ENCODE measurements around the gene THAP11. TPM values are rescaled to one million over a fixed set of nuclear protein-coding genes. Genes with fewer than 3 reads are reported as not detected.

THAP11 gene
- total and polyA plus RNA-seq, 2 experiments from 2014 or later = 37.3 to 115 TPM

DNA sequence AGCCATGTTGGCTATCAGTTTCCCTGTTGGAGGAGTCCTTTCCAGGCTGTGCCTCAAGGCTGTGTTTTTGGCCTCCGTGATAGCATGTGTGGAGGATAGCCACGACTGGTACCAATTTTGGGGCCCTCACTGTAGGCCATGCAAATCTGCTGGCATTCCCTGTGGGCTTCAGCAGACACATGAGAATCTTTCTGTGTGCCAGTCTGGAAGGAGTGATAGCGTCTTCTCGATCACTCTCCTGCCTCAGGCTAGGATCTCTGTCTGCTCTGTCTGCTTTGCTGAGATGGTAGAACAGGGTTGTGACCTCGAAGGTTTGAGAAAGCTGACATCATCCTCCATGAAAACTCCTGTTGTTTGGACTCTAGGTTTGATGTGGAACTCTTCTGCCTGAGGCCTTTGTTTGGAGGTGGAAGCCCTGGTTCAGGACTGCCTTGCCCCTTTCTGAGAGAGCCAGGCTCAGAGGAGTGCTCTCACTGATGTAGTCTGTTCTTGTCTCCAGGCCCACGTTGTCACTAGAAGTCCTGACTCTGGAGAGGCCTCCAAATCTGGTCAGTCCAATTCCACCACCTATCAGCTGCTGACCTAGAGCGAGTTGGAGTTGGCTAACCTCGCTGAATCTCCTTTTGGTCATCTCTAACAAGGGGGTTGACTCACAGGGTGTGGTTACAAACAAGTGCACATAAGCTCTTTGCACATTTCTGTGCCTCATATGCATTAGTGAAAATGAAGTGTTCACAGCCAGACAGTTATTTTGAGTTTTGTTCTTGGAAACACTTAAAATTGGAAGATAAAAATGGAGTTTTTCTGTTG lies 18.7 kb downstream of the THAP11 start (continued):
- no peak for TF ChIP-seq POLR2AphosphoS5 (IDR thresholded peaks at IDR 0.05; ENCODE audit: low read depth)
- TF ChIP-seq, protein P1, sequence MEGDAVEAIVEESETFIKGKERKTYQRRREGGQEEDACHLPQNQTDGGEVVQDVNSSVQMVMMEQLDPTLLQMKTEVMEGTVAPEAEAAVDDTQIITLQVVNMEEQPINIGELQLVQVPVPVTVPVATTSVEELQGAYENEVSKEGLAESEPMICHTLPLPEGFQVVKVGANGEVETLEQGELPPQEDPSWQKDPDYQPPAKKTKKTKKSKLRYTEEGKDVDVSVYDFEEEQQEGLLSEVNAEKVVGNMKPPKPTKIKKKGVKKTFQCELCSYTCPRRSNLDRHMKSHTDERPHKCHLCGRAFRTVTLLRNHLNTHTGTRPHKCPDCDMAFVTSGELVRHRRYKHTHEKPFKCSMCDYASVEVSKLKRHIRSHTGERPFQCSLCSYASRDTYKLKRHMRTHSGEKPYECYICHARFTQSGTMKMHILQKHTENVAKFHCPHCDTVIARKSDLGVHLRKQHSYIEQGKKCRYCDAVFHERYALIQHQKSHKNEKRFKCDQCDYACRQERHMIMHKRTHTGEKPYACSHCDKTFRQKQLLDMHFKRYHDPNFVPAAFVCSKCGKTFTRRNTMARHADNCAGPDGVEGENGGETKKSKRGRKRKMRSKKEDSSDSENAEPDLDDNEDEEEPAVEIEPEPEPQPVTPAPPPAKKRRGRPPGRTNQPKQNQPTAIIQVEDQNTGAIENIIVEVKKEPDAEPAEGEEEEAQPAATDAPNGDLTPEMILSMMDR (conservative IDR thresholded peaks at IDR 0.05; ENCODE audit: low read depth in 2 of 2) = no peak

DNA sequence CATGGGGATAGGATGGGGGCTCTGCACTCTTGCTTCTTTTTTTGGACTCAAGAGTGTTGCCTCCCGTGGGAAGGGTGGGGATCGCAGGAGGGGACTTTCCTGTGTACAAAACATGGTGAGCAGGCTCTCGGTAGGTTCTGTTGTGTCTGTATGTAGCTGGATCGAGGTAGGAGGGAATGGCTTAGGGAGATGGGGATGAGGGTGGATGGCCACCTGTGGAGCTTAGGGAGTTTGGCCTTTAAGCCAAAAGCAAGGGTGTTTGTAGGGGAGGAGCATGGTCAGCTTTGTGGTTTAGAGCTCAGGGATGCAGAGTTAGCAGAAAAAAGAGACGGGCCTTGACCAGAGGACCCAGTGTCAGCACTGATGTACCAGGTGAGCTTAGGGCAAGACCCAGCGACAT lies 19.8 kb downstream of the THAP11 start:
- Histone ChIP-seq H3K79me2 (replicated peaks; ENCODE audit: insufficient read depth) (peaks cover 86% of the 10 kb centered on the region), H3K9me2 (ENCODE audit: insufficient read depth) (no peaks in the 10 kb centered on the region), H3K4me1 (ENCODE audit: insufficient read depth) (peaks cover 12% of the 10 kb centered on the region), H3K4me2 (no peak overlapping the region), H3K36me3 (ENCODE audit: insufficient read depth) (peaks cover 18% of the 10 kb centered on the region), H4K20me1 (replicated peaks; ENCODE audit: insufficient read depth) (peaks cover 53% of the 10 kb centered on the region), H3K4me3 (no peak overlapping the region), H3K27me3 (ENCODE audit: insufficient read depth) (no peaks in the 10 kb centered on the region), H2AFZ (no peak overlapping the region), H3K27ac (ENCODE audit: low read depth) (no peak overlapping the region), H3F3A (replicated peaks; ENCODE audit: low read depth) (peaks cover 5% of the 10 kb centered on the region; the same call in 1 of the 2 replicates)
- no peak for ATAC-seq
- no peaks in the 10 kb centered on the region for H3K9me3 Mint-ChIP-seq
- peaks cover 52% of the 10 kb centered on the region for H3K36me3 Mint-ChIP-seq (ENCODE audit: low read depth)
- H3K27ac Mint-ChIP-seq = no peak overlapping the region
- peaks cover 3% of the 10 kb centered on the region for H3K27me3 Mint-ChIP-seq (ENCODE audit: insufficient read depth, low read depth, poor library complexity)
- no peak overlapping the region for H3K4me3 Mint-ChIP-seq
- no peak for DNase-seq (ENCODE audit: low spot score)
- H3K4me1 Mint-ChIP-seq = peaks cover 30% of the 10 kb centered on the region
- TF ChIP-seq, protein P2, sequence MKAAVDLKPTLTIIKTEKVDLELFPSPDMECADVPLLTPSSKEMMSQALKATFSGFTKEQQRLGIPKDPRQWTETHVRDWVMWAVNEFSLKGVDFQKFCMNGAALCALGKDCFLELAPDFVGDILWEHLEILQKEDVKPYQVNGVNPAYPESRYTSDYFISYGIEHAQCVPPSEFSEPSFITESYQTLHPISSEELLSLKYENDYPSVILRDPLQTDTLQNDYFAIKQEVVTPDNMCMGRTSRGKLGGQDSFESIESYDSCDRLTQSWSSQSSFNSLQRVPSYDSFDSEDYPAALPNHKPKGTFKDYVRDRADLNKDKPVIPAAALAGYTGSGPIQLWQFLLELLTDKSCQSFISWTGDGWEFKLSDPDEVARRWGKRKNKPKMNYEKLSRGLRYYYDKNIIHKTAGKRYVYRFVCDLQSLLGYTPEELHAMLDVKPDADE (IDR thresholded peaks at IDR 0.05) = no peak
- TF ChIP-seq JUNB (IDR thresholded peaks at IDR 0.05; ENCODE audit: unreplicated experiment) (no peak), CREB1 (CRISPR knock-in tag; IDR thresholded peaks at IDR 0.05; ENCODE audit: low read depth) (no peak), ZNF114 (CRISPR knock-in tag; IDR thresholded peaks at IDR 0.05) (no peak), ZNF331 (CRISPR knock-in tag; IDR thresholded peaks at IDR 0.05; ENCODE audit: low read depth) (no peak), STAT1 (IDR thresholded peaks at IDR 0.05; ENCODE audit: unreplicated experiment) (no peak)
- TF ChIP-seq, protein P1 (conservative IDR thresholded peaks at IDR 0.05; ENCODE audit: low read depth in 2 of 2) = no peak
- TF ChIP-seq, protein P3, sequence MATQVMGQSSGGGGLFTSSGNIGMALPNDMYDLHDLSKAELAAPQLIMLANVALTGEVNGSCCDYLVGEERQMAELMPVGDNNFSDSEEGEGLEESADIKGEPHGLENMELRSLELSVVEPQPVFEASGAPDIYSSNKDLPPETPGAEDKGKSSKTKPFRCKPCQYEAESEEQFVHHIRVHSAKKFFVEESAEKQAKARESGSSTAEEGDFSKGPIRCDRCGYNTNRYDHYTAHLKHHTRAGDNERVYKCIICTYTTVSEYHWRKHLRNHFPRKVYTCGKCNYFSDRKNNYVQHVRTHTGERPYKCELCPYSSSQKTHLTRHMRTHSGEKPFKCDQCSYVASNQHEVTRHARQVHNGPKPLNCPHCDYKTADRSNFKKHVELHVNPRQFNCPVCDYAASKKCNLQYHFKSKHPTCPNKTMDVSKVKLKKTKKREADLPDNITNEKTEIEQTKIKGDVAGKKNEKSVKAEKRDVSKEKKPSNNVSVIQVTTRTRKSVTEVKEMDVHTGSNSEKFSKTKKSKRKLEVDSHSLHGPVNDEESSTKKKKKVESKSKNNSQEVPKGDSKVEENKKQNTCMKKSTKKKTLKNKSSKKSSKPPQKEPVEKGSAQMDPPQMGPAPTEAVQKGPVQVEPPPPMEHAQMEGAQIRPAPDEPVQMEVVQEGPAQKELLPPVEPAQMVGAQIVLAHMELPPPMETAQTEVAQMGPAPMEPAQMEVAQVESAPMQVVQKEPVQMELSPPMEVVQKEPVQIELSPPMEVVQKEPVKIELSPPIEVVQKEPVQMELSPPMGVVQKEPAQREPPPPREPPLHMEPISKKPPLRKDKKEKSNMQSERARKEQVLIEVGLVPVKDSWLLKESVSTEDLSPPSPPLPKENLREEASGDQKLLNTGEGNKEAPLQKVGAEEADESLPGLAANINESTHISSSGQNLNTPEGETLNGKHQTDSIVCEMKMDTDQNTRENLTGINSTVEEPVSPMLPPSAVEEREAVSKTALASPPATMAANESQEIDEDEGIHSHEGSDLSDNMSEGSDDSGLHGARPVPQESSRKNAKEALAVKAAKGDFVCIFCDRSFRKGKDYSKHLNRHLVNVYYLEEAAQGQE (IDR thresholded peaks at IDR 0.05; ENCODE audit: unreplicated experiment) = no peak
